Suppressor macrophage treated with lipopolysaccharide for 4 hours (primary cell): Measurements from ENCODE around the gene RRM2.
A peak's percentile ranks its signal among the peaks of the same experiment; 100 is the strongest.
"Not testable (repeated sequence)": the region's sequence is repeated elsewhere in the genome, so short reads cannot be mapped to it uniquely, and the experiment has no call there.

Source experiments
- DNase-seq: peaks from one replicate; pipeline ENCODE4 v3.0.0-alpha.2; 2020

The RRM2 gene

DNA sequence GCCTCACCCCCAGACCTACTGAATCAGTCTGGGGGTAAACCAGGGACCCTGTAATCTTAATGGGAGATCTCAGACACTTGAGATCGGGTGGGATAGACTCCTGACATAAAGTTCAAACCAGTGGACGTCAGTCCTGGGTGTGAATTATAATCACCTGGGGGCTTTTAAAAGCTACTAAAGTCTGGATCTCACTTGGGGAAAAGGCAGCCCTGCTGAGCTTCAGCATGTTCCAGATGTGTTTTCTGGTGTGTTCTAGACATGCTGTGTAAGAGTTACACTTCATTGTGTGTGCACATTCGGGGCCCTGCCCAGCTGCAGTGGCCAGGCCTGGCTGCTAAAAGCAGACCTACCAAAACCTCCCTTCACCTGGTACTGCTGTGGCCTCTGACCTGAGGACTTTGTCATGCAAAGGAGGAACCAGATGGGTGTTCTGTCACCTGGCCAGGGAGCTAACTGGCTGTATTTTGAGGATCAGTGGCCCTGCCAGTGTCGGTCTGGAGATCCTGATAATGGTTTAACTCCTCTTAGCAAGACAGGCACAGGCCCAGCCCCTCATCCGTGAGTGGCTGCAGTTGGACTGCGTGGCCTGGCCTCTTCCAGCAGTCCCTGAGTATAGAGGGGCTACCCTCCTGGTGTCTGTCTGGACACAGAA lies 10.6 kb downstream of the RRM2 start:
- DNase-seq, result no peak

DNA sequence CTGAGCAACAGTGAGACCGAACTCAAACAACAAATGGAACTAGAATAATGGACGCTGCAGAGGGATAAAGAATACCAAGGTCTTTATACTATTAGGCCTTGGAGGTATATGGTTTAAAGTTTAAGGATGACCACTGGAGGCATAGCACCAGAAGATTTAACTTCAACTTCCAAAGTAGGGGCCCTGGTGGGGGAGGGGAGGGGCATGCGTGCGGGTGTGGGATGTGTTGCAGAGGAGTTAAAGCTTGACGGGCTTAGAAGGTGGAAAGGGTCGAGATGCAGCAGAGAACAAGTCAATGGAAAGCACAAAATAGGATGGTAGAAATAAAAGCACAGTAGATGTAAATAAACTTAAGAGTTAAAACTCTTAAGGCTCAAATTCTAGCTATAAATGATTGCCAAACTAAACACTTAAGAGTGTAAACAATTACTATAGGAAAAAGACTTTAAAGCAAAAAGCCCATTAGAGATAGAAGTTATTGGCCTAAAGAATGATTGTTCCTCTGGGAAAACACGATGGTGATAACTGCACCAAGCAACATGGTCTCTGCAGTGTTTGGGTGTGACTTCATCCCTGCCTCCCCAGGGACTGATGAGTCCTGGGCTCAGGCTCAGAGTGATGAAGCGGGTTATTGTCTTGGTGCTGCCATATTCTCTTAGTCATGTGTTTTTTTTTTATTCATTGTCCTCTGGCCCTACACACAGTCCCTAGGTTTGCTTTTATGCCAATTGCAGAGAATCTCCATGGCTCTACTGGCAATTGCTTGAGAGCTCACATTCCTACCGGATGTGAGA lies 13.0 kb downstream of the RRM2 start:
- DNase-seq, result no peak

DNA sequence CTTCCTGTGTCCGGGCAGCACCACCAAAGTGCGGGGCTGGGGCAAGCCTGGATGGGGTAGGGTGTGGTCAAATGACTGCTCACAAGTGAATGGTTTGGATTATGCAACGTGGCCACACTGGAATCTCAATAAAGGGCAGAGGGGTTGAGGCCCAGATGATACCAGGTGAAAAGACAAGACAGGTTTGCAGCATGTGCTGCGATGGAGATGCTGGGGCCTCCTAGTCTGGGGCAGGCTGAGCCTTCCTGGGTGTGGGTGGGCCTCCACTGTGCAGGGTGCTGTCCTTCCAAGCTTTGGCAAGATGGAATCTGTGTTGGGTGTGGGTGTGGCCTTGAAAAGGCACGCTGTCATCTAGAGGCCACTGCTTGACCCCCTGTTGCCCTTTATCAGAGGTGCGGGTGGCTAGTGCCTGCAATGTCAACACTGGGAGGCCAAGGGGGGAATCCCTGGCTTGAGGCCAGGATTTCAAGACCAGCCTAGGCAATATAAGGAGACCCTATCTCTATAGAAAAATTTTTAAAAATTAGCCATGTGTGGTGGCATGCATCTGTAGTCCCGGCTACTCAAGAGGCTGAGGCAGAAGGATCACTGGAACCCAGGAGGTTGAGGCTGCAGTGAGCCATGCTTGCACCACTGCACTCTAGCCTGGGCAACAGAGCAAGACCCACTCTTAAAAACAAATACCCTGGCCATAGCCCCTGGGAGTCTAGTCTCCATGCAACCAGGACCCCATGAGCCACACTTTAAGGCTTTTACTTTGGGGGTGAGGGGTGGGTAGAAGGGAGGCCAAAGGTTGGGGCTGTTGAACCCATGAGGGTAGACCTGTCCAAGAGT lies 13.8 kb downstream of the RRM2 start:
- DNase-seq, result no peak

- no peak for DNase-seq
These were observed 14.7 kb downstream of the RRM2 start for GRCh38 chr2:10137053-10137843.

- DNase-seq, result no peak
These were observed 17.0 kb downstream of the RRM2 start for GRCh38 chr2:10139536-10139935.

- no peak for DNase-seq
These were observed 18.5 kb downstream of the RRM2 start for GRCh38 chr2:10140841-10141610.

DNA sequence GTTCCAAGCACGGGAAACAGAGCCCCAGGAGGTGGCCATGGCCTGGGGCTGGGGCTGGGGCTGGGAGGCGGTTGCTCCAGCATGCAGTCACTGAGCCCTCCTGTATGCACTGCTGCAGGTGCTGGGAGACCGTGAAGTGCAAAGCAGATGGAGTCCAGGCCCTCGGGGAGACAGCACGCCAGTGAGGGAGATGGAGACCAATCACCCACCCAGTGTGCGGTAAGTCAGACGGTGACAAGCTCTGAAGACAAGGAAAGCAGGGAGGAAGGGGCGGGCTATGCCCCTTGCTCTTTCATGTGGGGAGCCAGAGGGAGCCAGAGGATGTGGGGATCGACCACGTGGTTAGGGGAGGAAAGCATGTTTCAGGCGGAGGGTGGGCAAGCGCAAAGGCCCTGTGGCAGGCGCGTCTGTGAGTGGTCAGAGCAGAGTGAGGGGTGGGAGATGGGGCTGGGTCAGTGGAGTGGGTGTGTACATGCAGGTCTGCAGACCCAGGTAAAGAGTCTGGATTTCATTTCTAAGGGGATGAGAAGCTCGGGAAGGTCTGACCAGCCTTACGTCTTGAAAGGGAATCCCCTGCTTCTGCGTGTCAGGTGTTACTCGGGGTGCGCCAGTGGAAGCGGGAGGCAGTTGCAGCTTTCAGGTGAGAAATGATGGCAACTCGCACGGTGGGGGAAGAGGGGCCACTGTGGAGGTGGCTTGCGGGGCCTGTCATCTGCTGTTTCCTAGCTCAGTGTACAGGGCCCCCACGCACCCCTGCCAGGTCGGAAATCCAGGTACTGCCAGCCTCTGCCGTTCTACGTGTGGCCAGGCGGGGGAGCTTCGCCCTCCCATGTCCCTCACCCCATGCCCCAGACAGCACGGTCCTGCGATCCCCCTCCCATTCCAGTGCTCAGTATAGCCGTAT lies 19.4 kb downstream of the RRM2 start:
- DNase-seq, result peak; percentile 12

- no peak for DNase-seq
These were observed 20.1 kb downstream of the RRM2 start for GRCh38 chr2:10142640-10142965.

- DNase-seq, result no peak
These were observed 22.4 kb downstream of the RRM2 start for GRCh38 chr2:10144771-10145518.

- DNase-seq, result no peak
These were observed 23.2 kb downstream of the RRM2 start for GRCh38 chr2:10145519-10146357.

DNA sequence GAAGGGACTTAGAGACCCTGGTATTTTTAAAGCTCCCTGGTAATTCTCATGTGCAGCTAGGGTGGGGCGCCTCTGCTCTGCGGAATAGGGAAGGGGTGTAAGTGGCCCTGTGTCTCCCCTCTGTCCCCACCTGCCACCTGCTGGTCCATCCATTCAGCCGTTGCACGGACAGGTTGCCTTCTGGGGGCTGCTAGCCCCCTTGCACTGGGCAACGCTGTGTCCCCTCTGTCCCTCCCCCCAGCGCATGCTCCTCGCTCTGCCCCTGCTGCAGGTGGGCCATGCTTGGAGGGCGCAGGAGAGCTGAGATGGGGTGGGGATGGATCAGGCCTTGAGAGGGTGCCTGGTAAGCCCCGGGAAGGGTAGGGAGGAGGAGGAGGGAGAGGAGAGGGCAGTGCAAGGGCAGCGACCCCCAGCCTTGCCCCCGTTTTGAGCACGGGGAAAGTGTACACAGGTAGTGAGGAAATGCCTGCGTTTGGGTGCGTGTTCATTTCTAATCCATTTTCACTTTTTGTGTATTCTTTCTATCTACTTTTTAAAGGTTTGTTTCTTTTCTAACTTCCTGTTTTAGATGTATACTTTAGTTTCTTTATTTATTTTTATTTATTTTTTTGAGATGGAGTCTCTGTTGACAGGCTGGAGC lies 23.9 kb downstream of the RRM2 start:
- DNase-seq, result no peak

- DNase-seq, result not testable (repeated sequence)
These were observed 24.6 kb downstream of the RRM2 start for GRCh38 chr2:10147050-10147660.

- DNase-seq, result no peak
These were observed 25.7 kb downstream of the RRM2 start for GRCh38 chr2:10148268-10148667.

- no peak for DNase-seq
These were observed 27.1 kb downstream of the RRM2 start for GRCh38 chr2:10149635-10150034.

GRCh38 chr2:10150436-10150835 lies 27.9 kb downstream of the RRM2 start:
- no peak for DNase-seq

DNA sequence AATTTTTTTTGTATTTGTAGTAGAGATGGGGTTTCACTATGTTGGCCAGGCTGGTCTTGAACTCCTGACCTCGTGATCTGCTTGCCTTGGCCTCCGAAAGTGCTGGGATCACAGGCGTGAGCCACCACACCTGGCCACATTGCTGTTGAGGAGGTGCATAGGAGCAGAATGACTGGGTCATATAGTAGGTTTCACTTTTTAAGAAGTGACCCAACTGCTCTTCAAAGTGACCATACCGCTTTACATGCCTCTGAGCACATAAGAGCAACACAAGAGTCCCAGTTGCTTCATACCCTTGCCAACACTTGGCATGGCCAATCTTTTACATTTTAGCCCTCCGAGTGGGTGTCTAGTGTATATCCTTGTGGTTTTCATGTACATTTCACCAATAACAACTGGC lies 28.9 kb downstream of the RRM2 start:
- DNase-seq, result no peak

DNA sequence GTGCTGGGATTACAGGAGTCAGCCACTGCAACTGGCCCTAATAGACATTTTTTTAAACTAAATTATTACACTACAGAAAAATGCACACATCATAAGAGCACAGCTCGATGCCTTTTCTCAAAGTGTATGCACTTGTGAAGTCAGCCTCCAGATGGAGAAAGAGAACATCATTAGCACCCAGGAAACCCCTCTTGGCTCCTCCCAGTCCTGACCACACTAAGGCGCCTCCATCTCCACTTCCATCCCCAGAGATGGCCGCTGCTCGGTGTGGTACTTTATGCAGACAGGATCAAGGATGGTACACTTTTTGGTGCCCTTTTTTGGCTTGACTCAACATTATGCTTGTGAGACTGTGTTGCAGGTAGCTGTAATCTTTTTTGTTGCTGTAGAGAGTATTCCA lies 34.8 kb downstream of the RRM2 start:
- DNase-seq, result no peak

- no peak for DNase-seq
These were observed 36.1 kb downstream of the RRM2 start for GRCh38 chr2:10158681-10159080.
